Astrocyte of the hippocampus (primary cell): Measurements from ENCODE around the gene ZNF791.
"Not testable (repeated sequence)": the region's sequence is repeated elsewhere in the genome, so short reads cannot be mapped to it uniquely, and the experiment has no call there.

Source experiments
- DNase-seq: peaks from one replicate; pipeline ENCODE4 v3.0.0; 2011; ENCODE audit warnings: low read depth, low spot score

ZNF791 gene

GRCh38 chr19:12667731-12668302, 57.1 kb downstream of the ZNF791 start:
- no peak for DNase-seq

- DNase-seq, result no peak
Measured at GRCh38 chr19:12668346-12668745, 57.6 kb downstream of the ZNF791 start.

GRCh38 chr19:12668932-12669269, 58.2 kb downstream of the ZNF791 start:
- DNase-seq, result peak; percentile 59

- peak; percentile 90 for DNase-seq
Measured at GRCh38 chr19:12669270-12670158, 58.8 kb downstream of the ZNF791 start.

- DNase-seq, result no peak
Measured at GRCh38 chr19:12670159-12670928, 59.6 kb downstream of the ZNF791 start.

GRCh38 chr19:12672744-12673143, 62.0 kb downstream of the ZNF791 start:
- DNase-seq, result no peak

- no peak for DNase-seq
Measured at GRCh38 chr19:12675399-12675798, 64.7 kb downstream of the ZNF791 start.

- no peak for DNase-seq
Measured at GRCh38 chr19:12675940-12676339, 65.2 kb downstream of the ZNF791 start.

GRCh38 chr19:12676384-12676792, 65.7 kb downstream of the ZNF791 start:
- DNase-seq, result peak; percentile 86

- DNase-seq, result no peak
Measured at GRCh38 chr19:12676928-12677327, 66.2 kb downstream of the ZNF791 start.

- not testable (repeated sequence) for DNase-seq
Measured at GRCh38 chr19:12678039-12678438, 67.3 kb downstream of the ZNF791 start.

GRCh38 chr19:12680034-12680433, 69.3 kb downstream of the ZNF791 start:
- no peak for DNase-seq

GRCh38 chr19:12681074-12681987, 70.6 kb downstream of the ZNF791 start, which contains the start of gene DHPS:
DHPS (minus strand) TSS chr19:12681880; CDS start chr19:12681766, 114 bp downstream.
- DNase-seq, result peak; percentile 97
